ENCODE measurements around the gene SETD5.

The SETD5 gene, protein sequence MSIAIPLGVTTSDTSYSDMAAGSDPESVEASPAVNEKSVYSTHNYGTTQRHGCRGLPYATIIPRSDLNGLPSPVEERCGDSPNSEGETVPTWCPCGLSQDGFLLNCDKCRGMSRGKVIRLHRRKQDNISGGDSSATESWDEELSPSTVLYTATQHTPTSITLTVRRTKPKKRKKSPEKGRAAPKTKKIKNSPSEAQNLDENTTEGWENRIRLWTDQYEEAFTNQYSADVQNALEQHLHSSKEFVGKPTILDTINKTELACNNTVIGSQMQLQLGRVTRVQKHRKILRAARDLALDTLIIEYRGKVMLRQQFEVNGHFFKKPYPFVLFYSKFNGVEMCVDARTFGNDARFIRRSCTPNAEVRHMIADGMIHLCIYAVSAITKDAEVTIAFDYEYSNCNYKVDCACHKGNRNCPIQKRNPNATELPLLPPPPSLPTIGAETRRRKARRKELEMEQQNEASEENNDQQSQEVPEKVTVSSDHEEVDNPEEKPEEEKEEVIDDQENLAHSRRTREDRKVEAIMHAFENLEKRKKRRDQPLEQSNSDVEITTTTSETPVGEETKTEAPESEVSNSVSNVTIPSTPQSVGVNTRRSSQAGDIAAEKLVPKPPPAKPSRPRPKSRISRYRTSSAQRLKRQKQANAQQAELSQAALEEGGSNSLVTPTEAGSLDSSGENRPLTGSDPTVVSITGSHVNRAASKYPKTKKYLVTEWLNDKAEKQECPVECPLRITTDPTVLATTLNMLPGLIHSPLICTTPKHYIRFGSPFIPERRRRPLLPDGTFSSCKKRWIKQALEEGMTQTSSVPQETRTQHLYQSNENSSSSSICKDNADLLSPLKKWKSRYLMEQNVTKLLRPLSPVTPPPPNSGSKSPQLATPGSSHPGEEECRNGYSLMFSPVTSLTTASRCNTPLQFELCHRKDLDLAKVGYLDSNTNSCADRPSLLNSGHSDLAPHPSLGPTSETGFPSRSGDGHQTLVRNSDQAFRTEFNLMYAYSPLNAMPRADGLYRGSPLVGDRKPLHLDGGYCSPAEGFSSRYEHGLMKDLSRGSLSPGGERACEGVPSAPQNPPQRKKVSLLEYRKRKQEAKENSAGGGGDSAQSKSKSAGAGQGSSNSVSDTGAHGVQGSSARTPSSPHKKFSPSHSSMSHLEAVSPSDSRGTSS (N-terminal part only)

DNA sequence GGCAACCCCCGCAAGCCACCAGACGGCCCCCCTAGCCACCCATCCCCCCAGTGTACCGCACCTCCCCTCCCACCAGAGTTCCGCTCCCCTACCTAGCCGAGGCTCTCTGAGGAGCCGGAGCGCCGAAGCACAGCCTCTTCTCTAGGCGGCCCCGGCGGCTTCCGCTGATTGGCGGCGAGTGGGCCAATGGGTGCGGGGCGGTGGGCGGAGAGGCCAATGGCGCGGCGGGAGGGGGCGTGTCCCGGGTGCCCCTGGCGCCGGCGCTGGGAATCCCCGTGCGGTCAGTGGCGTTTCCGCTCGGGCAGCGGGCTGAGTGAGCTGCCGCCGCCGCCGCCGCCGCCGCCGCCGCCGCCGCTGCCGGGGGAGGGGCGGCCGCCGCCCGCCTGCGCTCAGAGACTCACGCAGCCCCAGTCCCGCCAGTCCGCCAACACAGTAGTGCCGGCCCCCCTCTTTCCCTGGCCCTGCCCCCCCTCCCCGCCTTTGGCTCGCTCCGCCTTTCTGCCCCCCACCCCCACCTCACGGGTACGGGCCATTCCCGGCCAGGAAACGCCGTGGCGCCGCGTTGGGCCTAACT is at the start of gene SETD5:
TSS of gene SETD5 (plus strand) at position 284 of the 574 bp plus-strand sequence. CDS start 31,324 bp downstream, outside the sequence.
- H3K4me1 Mint-ChIP-seq: peaks cover 64% of the 10 kb centered on the region
- DNase-seq (peak; percentile 100), ATAC-seq (peak; percentile 78)
- H3K4me3 Mint-ChIP-seq: peak within 1 kb of the TSS; percentile 92 to 93
- peak within 1 kb of the TSS; percentile 99 for H3K27ac Mint-ChIP-seq
- H3K27me3 Mint-ChIP-seq: no peaks in the 10 kb centered on the region
- H3K9me3 Mint-ChIP-seq: no peaks in the 10 kb centered on the region

- Mint-ChIP-seq H3K27me3 (no peaks in the 10 kb centered on the region), H3K4me1 (peaks cover 1% of the 10 kb centered on the region), H3K9me3 (no peaks in the 10 kb centered on the region), H3K4me3 (no peak overlapping the region), H3K27ac (no peak overlapping the region)
- DNase-seq: no peak
- peak; percentile 42 for ATAC-seq
These were observed 49.5 kb upstream of the SETD5 start for GRCh38 chr3:9347887-9348286.

GRCh38 chr3:9349321-9350117 is 47.9 kb upstream of the SETD5 start:
- DNase-seq (no peak), ATAC-seq (no peak)
- no peak overlapping the region for H3K4me3 Mint-ChIP-seq
- H3K4me1 Mint-ChIP-seq: peaks cover 11% of the 10 kb centered on the region
- H3K27me3 Mint-ChIP-seq: no peaks in the 10 kb centered on the region
- no peaks in the 10 kb centered on the region for H3K9me3 Mint-ChIP-seq
- H3K27ac Mint-ChIP-seq: no peak overlapping the region

- no peak overlapping the region for H3K27ac Mint-ChIP-seq
- no peaks in the 10 kb centered on the region for H3K9me3 Mint-ChIP-seq
- H3K4me3 Mint-ChIP-seq: no peak overlapping the region
- peaks cover 22% of the 10 kb centered on the region for H3K4me1 Mint-ChIP-seq
- no peak for ATAC-seq
- H3K27me3 Mint-ChIP-seq: no peaks in the 10 kb centered on the region
- no peak for DNase-seq
These were observed 45.7 kb upstream of the SETD5 start for GRCh38 chr3:9351709-9352126.

DNA sequence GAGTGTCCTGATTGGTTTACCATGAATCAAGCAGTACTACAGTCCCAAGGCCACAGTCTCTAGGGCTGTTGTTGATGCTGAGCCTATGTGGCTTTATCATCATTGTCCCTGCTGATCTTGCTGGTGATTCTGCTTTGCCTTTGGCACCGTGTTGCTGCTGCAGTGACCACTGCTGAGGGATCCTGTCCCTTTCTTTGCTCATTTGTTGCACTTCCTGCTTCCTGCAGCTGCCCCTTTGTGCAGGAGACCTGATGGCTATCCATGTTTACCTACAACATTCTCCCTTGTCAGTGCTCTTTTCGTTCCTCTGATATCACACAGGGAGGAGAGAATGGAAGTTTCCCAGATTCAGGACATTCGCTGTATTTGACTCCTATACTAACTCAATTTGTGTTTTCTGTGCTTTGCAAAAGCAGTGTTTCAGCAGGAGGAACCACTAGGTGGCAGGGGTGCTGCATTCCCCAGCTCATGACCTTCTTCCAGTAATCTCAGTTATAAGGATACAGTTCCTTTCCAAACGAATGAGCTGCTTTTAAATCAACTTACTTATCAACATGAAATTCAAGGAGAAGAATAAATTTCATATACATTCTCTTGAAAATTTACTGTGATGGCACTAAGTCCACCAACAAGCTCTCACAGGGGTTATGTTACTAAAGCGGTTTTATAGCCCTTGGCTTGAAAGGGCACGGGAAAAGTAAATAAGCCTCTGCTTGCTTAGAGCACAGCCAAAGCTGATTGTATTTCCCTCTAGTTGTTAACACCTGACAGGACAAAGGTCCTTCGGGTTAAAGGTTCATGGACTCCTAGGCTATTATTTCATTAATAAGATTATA is 44.3 kb upstream of the SETD5 start:
- peak; percentile 14 to 42 for DNase-seq
- no peak overlapping the region for H3K27ac Mint-ChIP-seq
- H3K4me1 Mint-ChIP-seq: peaks cover 22% of the 10 kb centered on the region
- no peaks in the 10 kb centered on the region for H3K9me3 Mint-ChIP-seq
- no peaks in the 10 kb centered on the region for H3K27me3 Mint-ChIP-seq
- ATAC-seq: peak; percentile 59
- no peak overlapping the region for H3K4me3 Mint-ChIP-seq

GRCh38 chr3:9361691-9362388 is 35.6 kb upstream of the SETD5 start:
- Mint-ChIP-seq H3K4me3 (peak overlapping the region; percentile 85 to 96), H3K27me3 (no peaks in the 10 kb centered on the region)

DNA sequence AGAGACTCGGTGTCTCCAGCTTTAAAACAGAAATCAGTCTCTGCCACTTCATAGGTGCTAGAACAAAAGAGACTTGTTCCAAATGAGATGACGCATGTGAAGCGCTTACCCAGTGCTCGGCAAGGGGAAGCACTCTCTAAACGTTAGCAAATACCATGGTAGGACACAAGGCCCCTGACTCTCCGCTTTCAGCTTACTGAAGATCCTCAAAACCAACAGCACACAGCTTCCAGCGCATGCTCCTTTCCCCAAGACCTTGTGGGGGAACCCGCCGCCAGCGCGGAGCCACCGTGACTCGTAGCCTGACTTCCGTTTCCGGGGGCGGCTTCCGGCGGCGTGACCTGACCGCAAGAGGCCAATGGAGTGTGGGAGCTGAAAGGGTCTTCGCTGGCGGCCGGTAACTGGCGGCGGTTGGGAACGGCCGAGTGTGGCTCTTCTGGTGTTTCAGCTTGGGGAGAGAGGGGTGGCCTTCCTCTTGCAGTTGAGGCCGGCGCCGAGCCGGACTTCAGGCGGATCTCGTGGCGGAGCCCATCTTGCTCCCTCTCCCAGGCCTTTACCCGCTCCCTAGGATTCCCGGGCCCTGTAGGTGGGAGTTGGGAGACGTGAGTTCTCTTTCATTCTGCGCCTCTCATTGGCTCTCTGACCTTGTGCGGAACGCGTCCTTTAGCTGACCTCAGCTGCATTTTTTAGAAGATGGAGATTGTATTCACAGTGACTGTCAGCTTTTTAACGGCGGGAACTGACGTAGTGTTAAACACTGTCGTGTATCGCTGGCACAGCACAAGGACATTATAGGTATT is 34.5 kb upstream of the SETD5 start, which contains the start of gene THUMPD3:
TSS of gene THUMPD3 (plus strand) at position 324 of the 800 bp plus-strand sequence. CDS start 2,015 bp downstream, outside the sequence.
- DNase-seq: peak; percentile 85 to 92
- Mint-ChIP-seq H3K4me3 (peak within 1 kb of the TSS; percentile 85 to 96), H3K9me3 (peaks cover 0 to 5% of the 10 kb centered on the region in 2 donors), H3K27me3 (no peaks in the 10 kb centered on the region), H3K4me1 (peaks cover 27% of the 10 kb centered on the region), H3K27ac (peak within 1 kb of the TSS; percentile 99 to 100)
- ATAC-seq: peak; percentile 99

More at GRCh38 chr3:9361691-9362388, 35.6 kb upstream of the SETD5 start:
- DNase-seq (no peak), ATAC-seq (no peak)
- Mint-ChIP-seq H3K4me1 (peaks cover 26% of the 10 kb centered on the region), H3K9me3 (peaks cover 0 to 5% of the 10 kb centered on the region in 2 donors), H3K27ac (peak overlapping the region in 1 of 2 donors; percentile 57)

- Mint-ChIP-seq H3K4me3 (no peak overlapping the region), H3K4me1 (peaks cover 50% of the 10 kb centered on the region), H3K27me3 (no peaks in the 10 kb centered on the region), H3K27ac (no peak overlapping the region), H3K9me3 (no peaks in the 10 kb centered on the region)
- DNase-seq: no peak
- no peak for ATAC-seq
These were observed 27.9 kb upstream of the SETD5 start for GRCh38 chr3:9369508-9369907.

DNA sequence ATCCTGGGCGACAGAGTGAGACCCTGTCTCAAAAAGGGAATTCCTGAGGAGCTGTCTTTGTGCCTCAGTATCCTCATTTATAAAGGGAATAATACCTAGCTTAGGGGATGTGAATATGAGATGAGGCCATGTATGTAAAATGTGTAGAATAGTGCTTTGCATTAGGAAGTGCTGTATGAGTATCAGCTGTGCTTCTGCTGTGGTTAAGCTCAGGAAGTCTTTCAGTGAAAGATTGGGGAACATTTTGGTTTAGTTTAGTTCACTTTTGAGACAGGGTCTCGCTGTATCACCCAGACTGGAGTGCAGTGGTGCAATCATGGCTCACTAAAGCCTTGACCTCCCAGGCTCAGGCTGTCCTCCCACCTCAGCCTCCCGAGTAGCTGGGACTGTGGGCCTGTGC is 23.9 kb upstream of the SETD5 start:
- Mint-ChIP-seq H3K4me3 (no peak overlapping the region), H3K27ac (peak overlapping the region; percentile 63 to 84), H3K9me3 (no peaks in the 10 kb centered on the region), H3K4me1 (peaks cover 30% of the 10 kb centered on the region), H3K27me3 (no peaks in the 10 kb centered on the region)
- DNase-seq: no peak
- ATAC-seq: peak; percentile 33

DNA sequence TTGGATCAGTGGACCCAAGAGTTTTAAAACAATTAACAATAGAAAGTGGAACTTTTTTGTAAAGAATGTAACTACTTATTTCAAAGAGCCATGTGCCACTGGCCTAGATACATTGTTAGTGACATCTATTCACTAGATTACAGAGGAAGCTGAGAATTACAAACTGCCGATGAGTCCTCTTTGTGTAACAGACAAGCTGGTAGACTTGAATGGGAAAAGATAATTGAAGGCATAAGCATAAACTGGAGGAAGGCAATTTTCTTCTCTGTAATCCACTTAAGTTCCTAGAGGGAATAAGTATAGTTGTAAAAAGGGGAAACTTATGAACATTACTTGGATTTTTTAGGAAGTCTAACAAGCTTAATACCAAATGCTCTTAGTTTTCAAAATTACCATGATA is 19.4 kb upstream of the SETD5 start:
- H3K4me1 Mint-ChIP-seq: peaks cover 8% of the 10 kb centered on the region
- H3K9me3 Mint-ChIP-seq: no peaks in the 10 kb centered on the region
- H3K27me3 Mint-ChIP-seq: no peaks in the 10 kb centered on the region
- no peak overlapping the region for H3K4me3 Mint-ChIP-seq
- no peak for DNase-seq
- ATAC-seq: no peak
- no peak overlapping the region for H3K27ac Mint-ChIP-seq

- H3K4me1 Mint-ChIP-seq: peaks cover 4% of the 10 kb centered on the region
- ATAC-seq (no peak), DNase-seq (no peak)
- no peak overlapping the region for H3K4me3 Mint-ChIP-seq
- H3K27ac Mint-ChIP-seq: no peak overlapping the region
- H3K9me3 Mint-ChIP-seq: no peaks in the 10 kb centered on the region
- H3K27me3 Mint-ChIP-seq: no peaks in the 10 kb centered on the region
These were observed 18.1 kb upstream of the SETD5 start for GRCh38 chr3:9379327-9379726.

GRCh38 chr3:9380014-9380413 is 17.4 kb upstream of the SETD5 start:
- Mint-ChIP-seq H3K4me3 (no peak overlapping the region), H3K27ac (peak overlapping the region in 1 of 2 donors; percentile 8), H3K27me3 (no peaks in the 10 kb centered on the region), H3K9me3 (no peaks in the 10 kb centered on the region), H3K4me1 (peaks cover 8% of the 10 kb centered on the region)
- no peak for DNase-seq
- ATAC-seq: no peak

All from stimulated activated naive CD8-positive, alpha-beta T cell treated with anti-CD3 and anti-CD28 coated beads, Interleukin-15, amount 100 ng/mL, for 72 hours (primary cell).